COR-L47 (cell line): ENCODE data around the gene CR1.
A peak's percentile ranks its signal among the peaks of the same experiment; 100 is the strongest.
"Not testable (repeated sequence)": the region's sequence is repeated elsewhere in the genome, so short reads cannot be mapped to it uniquely, and the experiment has no call there.

ENCODE experiments used
- DNase-seq: peaks from one replicate; lab custom pipeline; 2025; lab: John Stamatoyannopoulos, UW

Gene CR1

GRCh38 chr1:207644166-207644851 lies 148.4 kb downstream of the CR1 start:
- DNase-seq: no peak

DNA sequence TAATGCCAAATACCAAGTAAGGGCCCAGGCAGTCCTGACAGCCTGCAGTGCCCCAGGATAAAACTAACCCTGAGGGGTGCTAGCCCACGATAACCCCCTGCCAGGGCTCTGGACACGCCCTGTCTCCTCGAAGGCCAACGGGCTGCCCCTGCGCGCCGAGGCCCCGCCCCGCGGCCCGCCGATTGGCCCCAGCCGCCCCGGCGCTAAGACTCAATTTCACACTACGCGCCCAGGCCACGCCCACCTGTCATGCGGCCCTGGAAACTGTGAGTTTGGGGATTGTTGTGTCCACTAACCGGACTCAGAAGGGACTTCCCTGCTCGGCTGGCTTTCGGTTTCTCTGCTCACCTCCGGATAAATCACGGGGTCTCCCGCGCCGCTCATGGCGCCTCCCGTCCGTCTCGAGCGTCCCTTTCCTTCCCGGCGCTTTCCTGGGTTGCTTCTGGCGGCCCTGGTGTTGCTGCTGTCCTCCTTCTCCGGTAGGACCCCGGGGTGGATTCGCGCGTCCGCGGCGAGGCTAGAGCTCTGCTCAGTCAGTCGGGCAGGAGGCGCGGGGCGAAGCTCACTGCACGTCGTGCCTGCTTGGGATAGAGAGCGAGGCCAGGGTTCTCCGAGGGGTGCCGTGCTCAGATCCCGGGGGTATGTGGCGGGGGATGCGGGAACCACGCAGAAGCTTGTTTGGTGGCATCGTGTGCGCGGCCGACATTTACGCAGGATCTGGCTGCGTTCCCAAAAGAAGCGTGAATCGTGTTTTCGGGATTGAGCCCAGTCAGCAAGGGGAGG lies 149.1 kb downstream of the CR1 start, which contains the start of gene CR1L:
TSS of gene CR1L (plus strand) at position 282 of the 783 bp plus-strand sequence. CDS start at position 383, 101 bp downstream.
- peak; percentile 82 for DNase-seq

GRCh38 chr1:207645635-207646081 lies 149.7 kb downstream of the CR1 start:
- DNase-seq: no peak

GRCh38 chr1:207646171-207646570 lies 150.2 kb downstream of the CR1 start:
- DNase-seq: no peak

GRCh38 chr1:207646944-207647579 lies 151.1 kb downstream of the CR1 start:
- DNase-seq: no peak

- no peak for DNase-seq
These were observed 151.8 kb downstream of the CR1 start for GRCh38 chr1:207647671-207648333.

DNA sequence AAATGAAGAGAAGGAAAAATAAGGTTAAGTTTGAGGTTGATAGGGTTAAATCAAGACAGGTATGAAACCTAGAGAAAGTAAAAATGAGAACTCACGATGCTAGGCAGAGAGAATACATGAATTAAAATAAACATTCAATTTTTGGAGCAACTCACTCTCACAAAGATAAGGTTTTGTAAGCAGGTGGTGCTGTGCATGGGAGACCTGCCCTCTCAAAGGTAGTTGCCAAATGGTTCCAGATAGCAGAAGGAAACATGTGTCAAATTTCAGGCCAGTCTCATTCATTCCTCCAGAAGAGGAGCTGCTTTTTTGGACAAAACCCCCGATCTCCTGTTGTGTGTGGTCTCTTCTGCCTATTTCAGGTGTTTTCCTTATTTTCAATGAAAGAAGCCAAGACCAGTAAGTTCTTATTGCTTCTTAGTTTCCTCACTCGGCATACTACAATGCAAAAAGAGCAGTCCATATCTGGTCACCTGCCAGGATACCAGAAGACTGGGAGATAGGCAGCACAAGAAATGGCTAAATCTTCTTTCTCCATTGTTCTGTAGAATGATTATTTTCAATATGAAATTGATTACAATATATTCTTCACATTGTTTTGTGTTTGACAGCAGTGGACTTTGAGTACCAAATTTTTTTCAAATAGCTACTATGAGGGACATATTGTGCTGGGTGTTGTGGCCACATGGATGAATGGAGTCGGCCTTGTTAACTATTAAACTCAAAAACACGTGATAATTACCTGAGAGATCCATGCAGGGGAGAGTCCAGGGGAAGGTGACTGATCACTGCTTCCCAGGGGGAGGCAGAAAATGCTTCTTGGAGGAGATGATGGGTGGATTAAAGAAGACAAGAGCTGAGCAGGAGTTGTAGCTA lies 152.6 kb downstream of the CR1 start:
- DNase-seq: no peak

DNA sequence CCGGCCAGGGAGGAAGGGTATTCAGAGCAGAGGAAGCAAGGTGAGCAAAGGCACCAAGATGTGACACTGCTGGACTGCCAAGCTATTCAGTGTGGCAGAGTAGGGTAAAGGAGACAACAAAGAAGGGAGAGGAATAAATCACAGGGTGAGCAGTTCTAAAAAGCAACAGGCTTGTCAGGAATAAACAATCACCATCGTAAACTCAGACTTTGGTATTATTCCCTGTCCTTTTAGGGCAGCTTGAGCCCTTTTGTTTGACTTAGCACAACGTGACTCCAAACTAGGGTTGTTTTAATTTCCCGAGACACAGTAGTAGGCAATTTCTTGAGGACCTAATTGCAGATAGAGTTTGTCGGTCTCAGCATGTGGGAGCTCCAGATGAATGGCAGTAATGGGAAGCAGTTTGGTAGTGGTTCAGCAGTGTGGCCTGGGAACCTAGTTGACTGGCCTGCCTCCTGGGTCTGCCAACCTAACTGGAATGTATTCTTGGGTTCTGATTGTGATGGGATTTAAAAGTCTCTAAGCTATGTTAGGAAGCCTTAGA lies 153.3 kb downstream of the CR1 start:
- DNase-seq: peak; percentile 78

DNA sequence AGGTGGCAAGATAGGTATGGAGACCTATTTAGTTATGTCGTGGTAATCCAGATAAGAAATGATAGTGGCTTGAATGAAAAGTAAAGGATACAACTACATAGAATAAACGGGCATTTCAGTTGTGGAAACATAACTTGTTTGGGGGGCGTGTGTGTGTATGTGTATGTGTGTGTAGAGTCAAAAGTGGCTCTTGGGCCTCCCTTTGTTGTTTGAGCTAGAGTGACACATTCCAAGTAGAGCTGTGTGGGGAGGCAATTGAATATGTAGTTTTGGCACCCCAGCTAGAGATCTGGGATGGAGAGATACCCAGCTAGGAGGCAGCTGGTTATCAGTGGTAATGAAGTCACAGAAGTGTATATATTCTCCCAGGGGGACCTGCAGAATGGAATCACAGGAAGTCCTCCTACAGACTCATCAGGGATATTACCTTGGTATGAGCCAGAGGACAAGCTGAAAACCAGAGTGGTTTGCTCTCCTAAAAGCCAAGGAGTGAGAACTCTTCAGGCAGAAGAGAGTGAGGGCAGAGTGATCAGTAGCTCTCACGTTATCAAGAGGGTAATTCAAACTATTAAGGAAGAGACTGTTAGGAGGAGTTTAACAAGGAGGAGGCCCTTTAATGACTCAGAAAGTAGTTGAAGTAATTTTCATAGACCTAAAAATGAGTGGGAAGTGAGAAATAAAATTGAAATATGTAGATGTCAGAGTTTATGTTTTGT lies 154.1 kb downstream of the CR1 start:
- no peak for DNase-seq

- no peak for DNase-seq
These were observed 155.6 kb downstream of the CR1 start for GRCh38 chr1:207651583-207651982.

DNA sequence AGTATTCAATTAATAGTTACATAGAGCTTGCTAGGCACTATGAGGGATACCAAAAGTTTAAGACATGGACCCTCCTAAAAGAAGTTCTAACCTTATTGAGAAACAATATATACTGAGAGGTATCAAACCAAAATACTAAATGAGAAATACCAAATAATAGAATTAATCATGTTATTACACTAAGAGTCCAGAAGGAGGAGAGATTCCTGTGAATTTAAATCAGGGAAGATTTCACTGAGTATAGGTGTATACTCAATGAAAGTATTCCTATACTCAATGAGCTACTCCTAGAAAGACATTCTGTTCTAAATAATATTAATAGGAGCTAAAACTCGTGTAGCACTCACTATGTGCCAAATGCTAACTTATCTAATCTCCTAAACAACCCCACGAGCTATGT lies 158.4 kb downstream of the CR1 start:
- DNase-seq: no peak

DNA sequence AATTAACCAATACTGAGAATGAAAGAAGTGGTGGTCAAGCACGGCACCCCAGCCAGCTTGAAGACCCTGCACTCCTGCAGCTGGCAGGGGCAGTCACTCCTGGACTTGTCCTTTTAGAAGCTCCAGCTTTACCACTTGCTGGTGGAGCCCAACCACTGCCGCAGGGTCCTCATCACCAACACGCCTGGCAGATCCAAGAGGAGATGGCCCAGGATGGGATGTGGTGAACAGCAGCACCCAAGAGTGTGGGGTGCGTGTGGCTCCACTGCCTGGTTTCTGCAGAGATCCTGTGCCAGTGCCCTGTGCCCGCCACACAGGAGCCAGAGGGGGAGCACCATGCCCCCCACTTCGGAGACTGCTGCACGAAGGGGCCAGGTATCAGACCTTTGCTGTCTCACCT lies 162.5 kb downstream of the CR1 start:
- no peak for DNase-seq

GRCh38 chr1:207658904-207659485 lies 163.0 kb downstream of the CR1 start:
- no peak for DNase-seq

GRCh38 chr1:207659545-207660153 lies 163.7 kb downstream of the CR1 start:
- DNase-seq: peak; percentile 31

GRCh38 chr1:207661420-207661819 lies 165.5 kb downstream of the CR1 start:
- not testable (repeated sequence) for DNase-seq

GRCh38 chr1:207666342-207666741 lies 170.4 kb downstream of the CR1 start:
- no peak for DNase-seq

DNA sequence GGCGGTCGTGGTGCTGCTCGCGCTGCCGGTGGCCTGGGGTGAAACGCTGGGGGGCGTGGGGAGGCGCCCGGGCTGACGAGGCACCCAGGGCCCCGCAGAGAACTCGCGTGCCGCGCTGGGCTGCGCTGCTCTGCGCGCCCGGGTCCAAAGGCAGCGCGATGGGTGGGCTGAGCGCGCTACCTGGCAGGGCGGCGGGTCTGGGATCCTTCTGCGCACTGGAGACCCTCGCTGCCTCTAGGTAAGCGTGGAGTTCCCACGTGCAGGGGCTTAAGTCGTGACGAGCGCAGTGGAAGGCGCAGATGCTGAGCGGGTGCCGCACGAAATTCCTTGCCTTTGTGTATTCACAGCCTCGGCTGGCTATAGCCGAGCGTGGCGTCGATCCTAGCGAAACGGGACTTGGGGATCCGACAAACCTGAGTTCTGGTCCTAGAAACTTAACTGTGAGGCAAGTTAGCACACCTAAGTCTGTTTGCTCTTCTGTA lies 173.6 kb downstream of the CR1 start:
- DNase-seq: no peak

- no peak for DNase-seq
These were observed 174.2 kb downstream of the CR1 start for GRCh38 chr1:207670192-207670591.

- no peak for DNase-seq
These were observed 175.0 kb downstream of the CR1 start for GRCh38 chr1:207670997-207671396.
